GM12875 (cell line): ENCODE results near the gene ZFHX3.

Source experiments
- H3K4me3 ChIP-seq: one replicate; pipeline ENCODE4 v1.5.1; 2011; ENCODE audit warnings: low read depth, low read length, control low read depth
- TF ChIP-seq, protein P1 (sequence below): IDR thresholded peaks from 2 replicates; pipeline ENCODE4 v1.5.1; 2011; ENCODE audit warnings: low read depth, mild to moderate bottlenecking, control low read depth, inconsistent platforms, low read length, moderate library complexity, borderline replicate concordance; ENCODE audit not compliant: insufficient read depth

Gene ZFHX3

DNA sequence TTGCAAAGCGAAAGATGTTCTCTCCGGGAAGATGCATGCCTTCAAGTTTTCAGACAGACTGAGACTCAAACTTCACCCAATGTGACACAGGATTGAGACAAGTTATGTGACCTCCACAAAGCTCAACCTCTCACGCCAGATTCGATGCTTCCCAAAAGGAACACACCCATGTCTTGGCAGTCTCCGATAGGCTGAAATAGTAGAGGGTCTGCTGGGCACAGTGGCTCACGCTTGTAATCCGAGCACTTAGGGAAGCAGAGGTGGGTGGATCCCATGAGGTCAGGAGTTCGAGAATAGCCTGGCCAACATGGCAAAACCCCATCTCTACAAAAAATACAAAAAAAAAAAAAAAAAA lies 22.1 kb downstream of the ZFHX3 start:
- TF ChIP-seq, protein P1, sequence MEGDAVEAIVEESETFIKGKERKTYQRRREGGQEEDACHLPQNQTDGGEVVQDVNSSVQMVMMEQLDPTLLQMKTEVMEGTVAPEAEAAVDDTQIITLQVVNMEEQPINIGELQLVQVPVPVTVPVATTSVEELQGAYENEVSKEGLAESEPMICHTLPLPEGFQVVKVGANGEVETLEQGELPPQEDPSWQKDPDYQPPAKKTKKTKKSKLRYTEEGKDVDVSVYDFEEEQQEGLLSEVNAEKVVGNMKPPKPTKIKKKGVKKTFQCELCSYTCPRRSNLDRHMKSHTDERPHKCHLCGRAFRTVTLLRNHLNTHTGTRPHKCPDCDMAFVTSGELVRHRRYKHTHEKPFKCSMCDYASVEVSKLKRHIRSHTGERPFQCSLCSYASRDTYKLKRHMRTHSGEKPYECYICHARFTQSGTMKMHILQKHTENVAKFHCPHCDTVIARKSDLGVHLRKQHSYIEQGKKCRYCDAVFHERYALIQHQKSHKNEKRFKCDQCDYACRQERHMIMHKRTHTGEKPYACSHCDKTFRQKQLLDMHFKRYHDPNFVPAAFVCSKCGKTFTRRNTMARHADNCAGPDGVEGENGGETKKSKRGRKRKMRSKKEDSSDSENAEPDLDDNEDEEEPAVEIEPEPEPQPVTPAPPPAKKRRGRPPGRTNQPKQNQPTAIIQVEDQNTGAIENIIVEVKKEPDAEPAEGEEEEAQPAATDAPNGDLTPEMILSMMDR, result no peak
- H3K4me3 ChIP-seq, result no peak overlapping the region

DNA sequence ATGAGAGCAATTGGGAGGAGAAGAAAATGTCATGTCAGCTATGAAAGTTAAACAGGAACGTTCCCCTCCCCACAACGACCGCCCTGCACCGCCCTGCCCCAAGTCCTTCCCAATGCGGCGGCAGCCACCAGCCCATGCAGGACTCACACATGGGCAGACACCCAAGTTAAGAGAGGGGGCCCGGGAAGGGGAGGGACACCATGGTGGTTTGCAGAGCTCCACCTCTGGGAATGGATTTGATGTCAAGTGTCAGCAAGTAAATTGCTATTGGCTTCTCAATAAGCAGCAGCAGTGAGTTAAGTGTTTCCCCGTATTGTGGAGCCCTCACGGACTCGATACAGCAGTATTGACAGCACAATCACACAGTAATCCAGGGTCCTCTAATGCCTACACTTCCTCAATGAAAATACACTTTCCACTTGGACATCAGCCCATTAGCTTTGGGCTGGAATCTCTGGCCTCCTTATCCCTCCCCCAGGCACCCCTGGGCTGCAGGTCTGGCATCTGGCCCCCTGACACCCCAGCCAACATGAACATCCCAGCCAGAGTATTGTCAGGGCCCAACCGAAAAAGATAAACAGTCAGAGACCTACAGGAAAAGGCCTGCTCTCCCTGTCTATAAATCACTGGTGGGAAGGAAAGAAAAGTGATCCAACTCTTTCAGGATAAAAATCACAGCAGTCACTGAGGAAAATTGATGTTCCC lies 22.6 kb downstream of the ZFHX3 start:
- H3K4me3 ChIP-seq, result no peak overlapping the region
- TF ChIP-seq, protein P1, result no peak

DNA sequence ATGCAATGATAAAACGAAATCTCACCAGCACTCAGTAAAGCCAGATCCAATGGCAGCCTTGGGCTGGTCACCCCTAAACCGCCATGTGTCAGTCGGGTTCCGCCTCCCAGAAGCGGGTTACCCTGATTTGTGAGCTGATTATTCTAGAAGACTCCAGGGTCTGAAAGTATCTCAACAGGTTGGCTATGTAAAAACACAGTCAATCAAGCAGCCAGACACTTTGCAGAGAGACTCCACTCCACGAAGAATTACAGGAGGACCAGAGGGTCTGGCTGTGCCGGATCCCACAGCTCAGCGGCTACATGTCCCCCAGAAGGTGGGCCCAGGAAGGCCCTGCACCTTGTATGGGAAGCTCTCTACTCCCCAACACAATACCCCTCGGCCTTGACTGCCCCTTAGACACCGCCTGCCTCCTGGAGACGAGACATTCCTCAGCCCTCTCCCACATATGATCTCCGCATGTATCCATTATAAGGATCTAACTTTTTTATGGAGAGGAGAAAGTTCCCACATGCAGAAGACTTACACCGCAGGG lies 23.3 kb downstream of the ZFHX3 start:
- no peak overlapping the region for H3K4me3 ChIP-seq
- TF ChIP-seq, protein P1, result no peak

DNA sequence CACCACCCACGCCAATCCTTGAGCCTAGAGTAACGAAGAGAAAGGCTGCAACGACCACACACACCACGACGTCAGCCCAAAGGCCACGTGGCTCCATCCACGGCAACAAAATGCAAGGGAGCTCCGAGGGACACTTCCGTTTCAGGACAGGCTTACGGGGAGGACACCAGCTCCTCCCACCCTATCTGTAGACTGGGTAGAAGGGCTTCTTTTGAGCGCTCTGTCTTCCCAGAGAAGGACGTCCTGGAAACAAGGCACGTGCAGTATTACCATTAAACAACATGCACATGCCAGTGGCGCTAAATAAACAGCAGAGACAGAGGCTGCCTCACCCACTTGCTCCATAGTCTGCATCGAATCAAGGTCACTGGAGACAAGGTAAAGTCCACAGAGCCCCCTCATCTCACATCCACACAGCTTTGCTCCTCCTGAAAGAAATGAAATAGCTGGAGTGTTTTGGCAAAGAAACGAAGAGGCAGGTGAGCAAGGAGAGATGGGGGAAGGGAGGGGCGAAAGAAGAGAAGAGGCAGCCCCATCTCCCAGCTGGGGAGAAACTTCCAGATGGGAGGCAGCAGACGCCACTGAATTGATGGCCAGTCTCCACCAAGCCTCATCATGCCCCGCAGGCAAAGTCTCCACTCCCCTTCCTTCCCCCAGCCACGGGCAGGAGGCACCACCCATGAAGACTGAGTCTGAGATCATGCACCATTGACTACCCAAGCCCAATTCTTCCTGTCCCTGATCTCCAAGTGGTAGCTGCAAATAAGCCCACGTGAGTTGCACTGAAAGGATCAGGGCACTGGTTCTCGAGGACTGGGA lies 24.0 kb downstream of the ZFHX3 start:
- TF ChIP-seq, protein P1, result no peak
- H3K4me3 ChIP-seq, result no peak overlapping the region

DNA sequence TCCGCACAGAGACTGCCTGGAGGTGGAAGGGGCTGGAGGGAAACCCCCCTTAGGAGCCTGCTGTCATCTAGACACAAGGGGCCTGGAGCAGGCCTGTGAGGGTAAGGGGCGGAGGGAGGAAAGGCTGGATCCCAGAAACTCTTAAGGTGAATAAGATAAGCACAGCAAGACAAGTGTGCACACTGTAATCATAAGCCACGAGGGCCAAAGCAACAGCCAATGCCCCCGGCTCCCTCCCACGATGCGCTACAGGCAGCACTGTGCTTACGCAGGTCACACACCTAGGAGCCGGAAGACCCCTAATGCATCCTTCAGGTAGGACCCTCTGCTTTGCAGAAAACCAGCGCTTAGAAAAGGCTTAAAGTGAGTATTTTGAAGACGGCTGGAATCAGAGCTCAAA lies 24.6 kb downstream of the ZFHX3 start:
- no peak overlapping the region for H3K4me3 ChIP-seq
- TF ChIP-seq, protein P1, result no peak

DNA sequence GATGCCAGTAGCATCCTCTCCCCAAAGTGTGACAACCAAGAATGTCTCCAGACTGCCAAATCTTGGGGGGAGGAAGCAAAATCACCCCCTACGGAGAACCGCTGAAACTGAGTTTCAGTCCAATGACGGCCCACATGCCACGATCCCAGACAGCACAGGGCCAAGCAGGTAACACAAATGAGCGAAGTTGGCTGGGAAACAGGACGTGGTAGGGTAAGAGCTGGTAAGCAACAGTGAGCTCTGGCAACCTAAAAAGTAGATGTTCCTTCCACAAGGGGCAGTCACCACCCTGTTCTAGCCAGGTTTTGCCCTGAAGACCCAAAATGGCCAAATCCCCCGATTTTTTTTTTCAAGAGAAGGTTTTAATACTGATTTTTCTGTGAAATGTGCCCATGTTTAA lies 25.4 kb downstream of the ZFHX3 start:
- no peak overlapping the region for H3K4me3 ChIP-seq
- TF ChIP-seq, protein P1, result no peak
